DND-41 (cell line): ENCODE results near the gene POU2F3.

Experiments used
- ATAC-seq: fragments of 200-7000 bp; cut with Tn5 transposase; 3 replicates; pipeline ENCODE4 v1.9.1; 2021; ENCODE audit warnings: low read depth; ENCODE audit not compliant: insufficient read depth
- DNase-seq: peaks from one replicate; pipeline ENCODE4 v3.0.0-alpha.2; 2020
- H2AFZ ChIP-seq: 2 replicates; pipeline ENCODE4 v1.6.0; 2012; ENCODE audit warnings: low read depth, low read length
- H3K27ac ChIP-seq: 2 replicates; pipeline ENCODE4 v1.5.1; 2012; ENCODE audit warnings: low read length, inconsistent platforms
- H3K27me3 ChIP-seq: fragments of 200-600 bp; sonication (generic); 2 replicates; pipeline ENCODE4 v1.6.0; 2012; ENCODE audit warnings: low read length, mild to moderate bottlenecking, inconsistent platforms; ENCODE audit not compliant: insufficient read depth, poor library complexity
- H3K36me3 ChIP-seq: 2 replicates; pipeline ENCODE4 v1.5.1; 2012; ENCODE audit warnings: low read length, inconsistent platforms; ENCODE audit not compliant: insufficient read depth
- H3K4me1 ChIP-seq: 2 replicates; pipeline ENCODE4 v1.5.1; 2012; ENCODE audit warnings: mild to moderate bottlenecking, low read length; ENCODE audit not compliant: insufficient read depth
- H3K4me2 ChIP-seq: 2 replicates; pipeline ENCODE4 v1.6.0; 2012; ENCODE audit warnings: mild to moderate bottlenecking, moderate library complexity, low read length, inconsistent platforms; ENCODE audit not compliant: insufficient read depth
- H3K4me3 ChIP-seq, 2 experiments: fragments of 200-600 bp in 1 of 2; shearing (Covaris generic) in 1 of 2; 2 replicates each; pipeline ENCODE4 v1.5.1; 2012 to 2016; ENCODE audit warnings: inconsistent platforms in 2 of 2, low read length in 2 of 2, mild to moderate bottlenecking in 2 of 2, low read depth in 1 of 2, moderate library complexity in 1 of 2
- H3K79me2 ChIP-seq: 2 replicates; pipeline ENCODE4 v1.6.0; 2012; ENCODE audit warnings: low read length, inconsistent platforms; ENCODE audit not compliant: insufficient read depth
- H3K9ac ChIP-seq: 2 replicates; pipeline ENCODE4 v1.6.0; 2012; ENCODE audit warnings: low read depth, mild to moderate bottlenecking, inconsistent platforms, low read length, moderate library complexity
- H3K9me3 ChIP-seq: 2 replicates; pipeline ENCODE4 v1.5.1; 2012; ENCODE audit warnings: low read length, moderate library complexity, mild to moderate bottlenecking, inconsistent platforms; ENCODE audit not compliant: insufficient read depth, severe bottlenecking
- H4K20me1 ChIP-seq: 2 replicates; pipeline ENCODE4 v1.6.0; 2012; ENCODE audit warnings: low read length; ENCODE audit not compliant: insufficient read depth
- EZH2 ChIP-seq: IDR thresholded peaks from 3 replicates; pipeline ENCODE4 v1.6.1; 2012; ENCODE audit warnings: borderline replicate concordance, low read depth, mild to moderate bottlenecking, moderate library complexity, low read length, inconsistent platforms; ENCODE audit not compliant: severe bottlenecking
- TF ChIP-seq, protein P1 (sequence below): IDR thresholded peaks from 2 replicates; pipeline ENCODE4 v1.5.1; 2012; ENCODE audit warnings: borderline replicate concordance, low read length, moderate library complexity, mild to moderate bottlenecking; ENCODE audit not compliant: poor library complexity, severe bottlenecking; ENCODE audit errors: extremely low read depth

The POU2F3 gene

GRCh38 chr11:120210626-120211521 lies 29.1 kb upstream of the POU2F3 start, which contains the start of gene OAF:
Gene OAF, plus strand, starts transcription at chr11:120211032. Its CDS starts 248 bp downstream, at chr11:120211280.
- no peaks in the 10 kb centered on the region for H3K79me2 ChIP-seq
- peak within 1 kb of the TSS; percentile 78 for H2AFZ ChIP-seq
- peak within 1 kb of the TSS; percentile 33; the same call in 1 of the 2 replicates for H3K27ac ChIP-seq
- no peaks in the 10 kb centered on the region for H3K9me3 ChIP-seq
- no peaks in the 10 kb centered on the region for H4K20me1 ChIP-seq
- H3K4me2 ChIP-seq, result peak within 1 kb of the TSS; percentile 99
- peaks cover 24% of the 10 kb centered on the region for H3K27me3 ChIP-seq
- peak within 1 kb of the TSS; percentile 43 to 73; a peak in 3 of 4 replicates for H3K4me3 ChIP-seq
- TF ChIP-seq, protein P1, sequence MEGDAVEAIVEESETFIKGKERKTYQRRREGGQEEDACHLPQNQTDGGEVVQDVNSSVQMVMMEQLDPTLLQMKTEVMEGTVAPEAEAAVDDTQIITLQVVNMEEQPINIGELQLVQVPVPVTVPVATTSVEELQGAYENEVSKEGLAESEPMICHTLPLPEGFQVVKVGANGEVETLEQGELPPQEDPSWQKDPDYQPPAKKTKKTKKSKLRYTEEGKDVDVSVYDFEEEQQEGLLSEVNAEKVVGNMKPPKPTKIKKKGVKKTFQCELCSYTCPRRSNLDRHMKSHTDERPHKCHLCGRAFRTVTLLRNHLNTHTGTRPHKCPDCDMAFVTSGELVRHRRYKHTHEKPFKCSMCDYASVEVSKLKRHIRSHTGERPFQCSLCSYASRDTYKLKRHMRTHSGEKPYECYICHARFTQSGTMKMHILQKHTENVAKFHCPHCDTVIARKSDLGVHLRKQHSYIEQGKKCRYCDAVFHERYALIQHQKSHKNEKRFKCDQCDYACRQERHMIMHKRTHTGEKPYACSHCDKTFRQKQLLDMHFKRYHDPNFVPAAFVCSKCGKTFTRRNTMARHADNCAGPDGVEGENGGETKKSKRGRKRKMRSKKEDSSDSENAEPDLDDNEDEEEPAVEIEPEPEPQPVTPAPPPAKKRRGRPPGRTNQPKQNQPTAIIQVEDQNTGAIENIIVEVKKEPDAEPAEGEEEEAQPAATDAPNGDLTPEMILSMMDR, result peak; percentile 43
- TF ChIP-seq EZH2, result no peak
- ATAC-seq (peak; percentile 98), DNase-seq (peak; percentile 78)
- peak within 1 kb of the TSS; percentile 56 for H3K9ac ChIP-seq
- H3K4me1 ChIP-seq, result peaks cover 22% of the 10 kb centered on the region
- H3K36me3 ChIP-seq, result no peaks in the 10 kb centered on the region

DNA sequence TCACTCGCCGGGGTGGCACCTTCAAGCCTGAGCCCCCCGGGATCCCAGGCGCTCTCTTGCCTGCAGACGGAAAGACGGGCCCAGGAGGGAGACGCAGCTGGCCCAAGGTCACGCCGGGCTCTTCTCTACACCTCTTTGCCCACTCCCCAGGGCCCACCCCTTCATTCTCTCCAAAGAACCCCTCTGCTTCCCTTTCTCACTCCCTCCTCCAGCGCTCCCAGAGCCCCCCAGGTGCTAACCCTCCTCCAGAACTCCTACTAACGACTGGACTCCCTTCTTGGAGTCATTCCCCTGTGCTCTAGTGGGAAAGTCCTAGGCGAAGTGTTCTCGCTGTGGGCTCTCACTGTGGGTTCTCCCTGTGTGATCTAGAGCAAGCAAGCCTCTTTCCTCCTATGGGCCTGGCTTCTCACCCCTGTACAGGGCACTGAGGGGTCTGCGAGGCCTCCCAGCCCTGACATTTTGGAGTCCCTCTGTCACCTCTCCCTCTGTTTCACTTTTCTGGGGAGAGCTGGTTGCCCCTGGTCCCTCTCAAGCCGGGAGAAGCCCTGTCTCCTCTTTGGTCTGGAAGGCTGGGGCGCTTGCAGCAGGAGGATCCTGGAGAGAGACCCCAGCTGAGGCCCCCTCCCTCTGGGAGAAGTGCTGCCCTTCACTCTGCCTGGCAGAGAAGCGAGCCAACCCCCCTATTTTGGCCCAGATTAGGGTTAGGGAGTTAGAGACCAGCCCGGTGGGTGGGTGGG lies 28.2 kb upstream of the POU2F3 start:
- Histone ChIP-seq H2AFZ (peak overlapping the region; percentile 73), H3K36me3 (no peaks in the 10 kb centered on the region), H3K4me2 (peak overlapping the region; percentile 99), H3K9ac (peak overlapping the region; percentile 56), H3K4me3 (peak overlapping the region; percentile 43 to 73; a peak in 3 of 4 replicates), H3K4me1 (peaks cover 22% of the 10 kb centered on the region), H3K9me3 (no peaks in the 10 kb centered on the region), H4K20me1 (peaks cover 3% of the 10 kb centered on the region; the same call in 1 of the 2 replicates), H3K27ac (no peak overlapping the region; the same call in 1 of the 2 replicates), H3K79me2 (no peaks in the 10 kb centered on the region), H3K27me3 (peaks cover 23% of the 10 kb centered on the region)
- ATAC-seq (no peak), DNase-seq (no peak)
- TF ChIP-seq EZH2, result no peak
- TF ChIP-seq, protein P1, result no peak

DNA sequence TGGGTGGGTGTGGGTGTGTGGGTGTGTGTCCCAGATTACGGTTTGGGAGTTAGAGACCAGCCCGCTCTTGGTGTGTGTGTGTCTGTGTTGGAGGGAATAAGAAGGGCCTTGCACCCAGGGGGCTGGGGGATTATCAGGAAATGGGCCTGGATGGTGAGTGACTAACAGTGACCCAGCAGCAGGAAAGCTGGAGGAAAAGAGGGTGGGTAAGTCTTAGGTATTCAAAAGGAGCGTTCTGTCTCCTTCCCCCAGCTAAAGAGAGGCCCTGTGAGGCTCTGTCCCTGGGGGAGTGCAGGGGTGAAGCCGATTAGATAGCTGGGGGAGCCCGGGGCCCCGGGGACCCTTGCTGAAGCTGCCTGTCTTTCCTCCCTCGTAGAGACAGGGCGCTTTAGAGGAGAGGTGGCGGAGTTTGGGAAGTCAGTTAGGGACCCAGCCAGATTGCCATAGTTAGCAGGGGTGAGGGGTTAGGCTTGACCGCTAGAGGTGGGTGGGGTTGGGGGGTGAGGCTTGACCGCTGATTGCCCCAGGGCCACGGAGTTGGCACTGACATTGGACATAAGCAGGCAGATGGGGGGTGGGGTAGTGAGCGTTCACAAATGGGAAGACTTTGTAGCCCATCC lies 27.6 kb upstream of the POU2F3 start:
- Histone ChIP-seq H4K20me1 (peaks cover 6% of the 10 kb centered on the region; the same call in 1 of the 2 replicates), H3K9ac (no peak overlapping the region), H3K4me3 (no peak overlapping the region), H3K4me2 (peak overlapping the region; percentile 99; the same call in 1 of the 2 replicates), H3K27ac (no peak overlapping the region), H3K79me2 (no peaks in the 10 kb centered on the region), H3K27me3 (peaks cover 22% of the 10 kb centered on the region), H3K4me1 (peaks cover 22% of the 10 kb centered on the region), H3K9me3 (no peaks in the 10 kb centered on the region), H2AFZ (no peak overlapping the region), H3K36me3 (no peaks in the 10 kb centered on the region)
- TF ChIP-seq, protein P1, result no peak
- TF ChIP-seq EZH2, result no peak
- ATAC-seq, result no peak
- no peak for DNase-seq
